ENCODE data around the gene DERA. TPM values are rescaled to one million over a fixed set of nuclear protein-coding genes. Genes with fewer than 3 reads are reported as not detected.

The DERA gene
- total and polyA plus RNA-seq, 2 of the 8 experiments (the other 6 are each of a cell fraction or from before 2014, with no cell fraction given): 13.1 to 17.1 TPM

DNA sequence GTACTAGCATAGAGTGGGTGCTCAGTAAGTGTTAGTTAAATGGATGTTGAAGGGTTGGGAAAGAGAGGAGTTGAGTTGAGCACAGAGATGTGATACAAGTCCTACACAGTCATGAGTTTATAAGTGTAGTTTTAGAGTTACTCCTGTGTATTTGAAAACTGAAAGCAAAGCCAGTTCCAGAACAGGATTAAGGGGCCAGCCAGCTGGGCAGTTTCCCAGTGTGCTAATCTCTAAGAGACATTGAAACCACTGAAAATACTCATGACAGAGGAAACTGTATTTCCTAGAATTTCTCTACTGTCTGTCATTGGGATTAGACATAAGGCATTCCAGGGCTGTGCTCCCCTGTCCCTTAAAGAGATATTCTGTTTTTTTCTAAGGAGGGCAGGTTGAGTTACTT lies 101.0 kb downstream of the DERA start:
- H3K23me2 ChIP-seq (ENCODE audit: low read depth, low read length): no peaks in the 10 kb centered on the region
- TF ChIP-seq CBX8 (IDR thresholded peaks at IDR 0.05; ENCODE audit: borderline replicate concordance, low read depth, low read length) (no peak), TBP (IDR thresholded peaks at IDR 0.05; ENCODE audit: low read depth, low read length) (no peak), KDM1A (IDR thresholded peaks at IDR 0.05; ENCODE audit: borderline replicate concordance, low read length) (no peak), SP4 (IDR thresholded peaks at IDR 0.05; ENCODE audit: low read length) (no peak), SP2 (IDR thresholded peaks at IDR 0.05; ENCODE audit: low read length) (no peak), YY1 (IDR thresholded peaks at IDR 0.05; ENCODE audit: low read depth, low read length) (no peak), EP300 (IDR thresholded peaks at IDR 0.05; ENCODE audit: borderline replicate concordance in 1 of 2, low read depth in 2 of 2, low read length in 2 of 2) (no peak), JUND (IDR thresholded peaks at IDR 0.05; ENCODE audit: low read length) (no peak), CEBPB (IDR thresholded peaks at IDR 0.05; ENCODE audit: low read depth, low read length) (no peak), EZH2 (IDR thresholded peaks at IDR 0.05; ENCODE audit: low read depth, low read length, severe bottlenecking) (no peak), CHD1 (IDR thresholded peaks at IDR 0.05; ENCODE audit: low read depth, low read length) (no peak), CHD2 (IDR thresholded peaks at IDR 0.05; ENCODE audit: low read length) (no peak)
- H2BK120ac ChIP-seq (replicated peaks; ENCODE audit: low read depth, low read length): no peak overlapping the region
- H4K91ac ChIP-seq (replicated peaks; ENCODE audit: insufficient read length, low read length): no peak overlapping the region
- no peak overlapping the region for H3K14ac ChIP-seq (ENCODE audit: insufficient read length)
- no peak overlapping the region for H2AFZ ChIP-seq (ENCODE audit: low read length)
- H2BK12ac ChIP-seq (ENCODE audit: low read depth, low read length): no peak overlapping the region
- H4K20me1 ChIP-seq (replicated peaks in 1 of 2; ENCODE audit: control insufficient read depth in 1 of 2, insufficient read depth in 2 of 2, low read length in 2 of 2): no peaks in the 10 kb centered on the region
- no peak overlapping the region for H3K18ac ChIP-seq (ENCODE audit: extremely low read depth, low read length)
- no peak overlapping the region for H2BK20ac ChIP-seq (ENCODE audit: low read length)
- no peak overlapping the region for H4K8ac ChIP-seq (ENCODE audit: extremely low read depth, insufficient read depth, low read length)
- no peak overlapping the region for H2AK5ac ChIP-seq (ENCODE audit: low read depth, low read length)
- peaks cover 18 to 23% of the 10 kb centered on the region in 2 experiments for H3K9me3 ChIP-seq (ENCODE audit: insufficient read depth in 2 of 2, low read depth in 1 of 2, low read length in 1 of 2)
- no peak overlapping the region for H3K4me3 ChIP-seq (ENCODE audit: extremely low read depth in 1 of 4, insufficient read depth in 2 of 4, low read depth in 3 of 4, low read length in 4 of 4)
- no peak overlapping the region for H4K5ac ChIP-seq (ENCODE audit: insufficient read length, low read depth, low read length)
- FAIRE-seq (no peak), DNase-seq (ENCODE audit: low read depth in 1 of 2, low spot score in 2 of 2) (no peak)
- H3K56ac ChIP-seq (replicated peaks; ENCODE audit: insufficient read length, low read depth, low read length): no peak overlapping the region
- H2BK5ac ChIP-seq (ENCODE audit: low read depth, low read length): no peak overlapping the region
- ChIA-PET CTCF (ENCODE audit: partially characterized antibody) (no interaction called here), POLR2A (ENCODE audit: partially characterized antibody) (no interaction called here)
- H3K36me3 ChIP-seq (ENCODE audit: control insufficient read depth in 2 of 4, insufficient read depth in 4 of 4, low read length in 3 of 4): peaks cover 0 to 4% (median 0%) of the 10 kb centered on the region in 4 experiments; a peak in 2 of 8 replicates
- H3K4me1 ChIP-seq (replicated peaks in 1 of 4; ENCODE audit: control insufficient read depth in 3 of 4, insufficient read depth in 4 of 4, low read length in 3 of 4): no peaks in the 10 kb centered on the region
- H3K27me3 ChIP-seq (replicated peaks in 1 of 4; ENCODE audit: control insufficient read depth in 3 of 4, extremely low read depth in 1 of 4, insufficient read depth in 3 of 4, low read length in 3 of 4): peaks cover 0 to 2% (median 0%) of the 10 kb centered on the region in 4 experiments; a peak in 1 of 7 replicates
- no peak overlapping the region for H3K4ac ChIP-seq (replicated peaks; ENCODE audit: insufficient read length, low read depth, low read length)
- H3K4me2 ChIP-seq (ENCODE audit: insufficient read depth in 1 of 2, low read depth in 2 of 2, low read length in 2 of 2): no peak overlapping the region
- H2BK15ac ChIP-seq (ENCODE audit: low read length): no peak overlapping the region
- no peaks in the 10 kb centered on the region for H3K79me1 ChIP-seq (ENCODE audit: low read depth, low read length)
- H3K9ac ChIP-seq (replicated peaks in 1 of 4; ENCODE audit: extremely low read depth in 1 of 4, low read depth in 3 of 4, low read length in 3 of 4): no peak overlapping the region
- H3K27ac ChIP-seq (ENCODE audit: low read depth, low read length): no peak overlapping the region
- H3K23ac ChIP-seq (ENCODE audit: insufficient read length): no peak overlapping the region
- no peaks in the 10 kb centered on the region for H3K79me2 ChIP-seq (ENCODE audit: control insufficient read depth in 1 of 2, insufficient read depth in 2 of 2, low read length in 2 of 2)
